ENCODE data around the gene TAF7.
A peak's percentile ranks its signal among the peaks of the same experiment; 100 is the strongest.
"Not testable (repeated sequence)": the region's sequence is repeated elsewhere in the genome, so short reads cannot be mapped to it uniquely, and the experiment has no call there.

Gene TAF7, protein sequence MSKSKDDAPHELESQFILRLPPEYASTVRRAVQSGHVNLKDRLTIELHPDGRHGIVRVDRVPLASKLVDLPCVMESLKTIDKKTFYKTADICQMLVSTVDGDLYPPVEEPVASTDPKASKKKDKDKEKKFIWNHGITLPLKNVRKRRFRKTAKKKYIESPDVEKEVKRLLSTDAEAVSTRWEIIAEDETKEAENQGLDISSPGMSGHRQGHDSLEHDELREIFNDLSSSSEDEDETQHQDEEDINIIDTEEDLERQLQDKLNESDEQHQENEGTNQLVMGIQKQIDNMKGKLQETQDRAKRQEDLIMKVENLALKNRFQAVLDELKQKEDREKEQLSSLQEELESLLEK
- total RNA-seq: 155 to 204 (median 187) reads per million in 4 experiments

DNA sequence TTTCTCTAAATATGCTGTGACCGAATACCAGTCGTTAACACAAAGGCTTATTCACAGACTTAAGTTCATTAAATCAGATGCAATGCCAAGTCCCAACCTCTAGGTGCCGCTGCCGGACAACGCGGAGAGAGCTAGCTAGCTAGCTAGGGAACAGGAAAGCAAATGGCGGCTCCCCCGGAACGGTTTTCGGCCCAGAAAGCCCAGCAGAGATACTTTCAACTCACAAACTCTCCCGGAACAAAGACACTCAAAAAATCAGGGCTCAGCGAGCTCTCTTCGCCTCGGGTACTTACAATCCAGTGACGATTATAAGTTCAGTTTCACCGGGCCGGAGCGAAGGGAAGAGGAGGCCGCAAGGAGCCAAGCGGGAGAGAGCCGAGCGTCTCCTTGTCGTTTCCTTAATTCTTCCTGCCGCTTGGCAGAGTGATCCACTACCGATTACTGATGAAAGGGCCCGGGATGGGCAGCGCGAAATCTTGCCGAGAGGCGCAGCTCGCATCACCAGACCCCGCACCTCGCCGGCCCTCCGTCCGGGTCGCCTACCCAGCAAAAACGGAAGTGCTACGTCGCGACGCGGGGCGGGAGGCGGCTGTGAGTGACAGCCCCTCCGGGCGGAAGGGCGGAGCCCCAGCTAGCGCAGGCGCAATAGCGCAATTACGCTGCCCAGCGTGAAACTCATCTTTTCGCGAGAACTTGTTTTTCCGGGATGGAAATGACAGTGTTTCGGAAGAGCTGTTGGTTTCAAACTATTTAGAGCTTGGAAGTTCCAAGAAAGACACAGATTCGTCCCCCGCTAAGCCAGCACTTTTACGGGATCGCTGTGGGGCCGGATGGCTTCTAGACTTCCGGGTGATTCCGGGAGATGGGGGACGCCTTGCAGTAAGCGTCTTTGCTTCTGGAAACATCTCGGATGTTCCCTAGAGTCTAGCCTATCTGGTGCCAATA lies at the start of gene TAF7:
Gene TAF7 (minus strand): TSS at position 560 of the 945 bp plus-strand sequence. CDS start 740 bp downstream, outside the sequence.
- DNase-seq: peak; percentile 83

DNA sequence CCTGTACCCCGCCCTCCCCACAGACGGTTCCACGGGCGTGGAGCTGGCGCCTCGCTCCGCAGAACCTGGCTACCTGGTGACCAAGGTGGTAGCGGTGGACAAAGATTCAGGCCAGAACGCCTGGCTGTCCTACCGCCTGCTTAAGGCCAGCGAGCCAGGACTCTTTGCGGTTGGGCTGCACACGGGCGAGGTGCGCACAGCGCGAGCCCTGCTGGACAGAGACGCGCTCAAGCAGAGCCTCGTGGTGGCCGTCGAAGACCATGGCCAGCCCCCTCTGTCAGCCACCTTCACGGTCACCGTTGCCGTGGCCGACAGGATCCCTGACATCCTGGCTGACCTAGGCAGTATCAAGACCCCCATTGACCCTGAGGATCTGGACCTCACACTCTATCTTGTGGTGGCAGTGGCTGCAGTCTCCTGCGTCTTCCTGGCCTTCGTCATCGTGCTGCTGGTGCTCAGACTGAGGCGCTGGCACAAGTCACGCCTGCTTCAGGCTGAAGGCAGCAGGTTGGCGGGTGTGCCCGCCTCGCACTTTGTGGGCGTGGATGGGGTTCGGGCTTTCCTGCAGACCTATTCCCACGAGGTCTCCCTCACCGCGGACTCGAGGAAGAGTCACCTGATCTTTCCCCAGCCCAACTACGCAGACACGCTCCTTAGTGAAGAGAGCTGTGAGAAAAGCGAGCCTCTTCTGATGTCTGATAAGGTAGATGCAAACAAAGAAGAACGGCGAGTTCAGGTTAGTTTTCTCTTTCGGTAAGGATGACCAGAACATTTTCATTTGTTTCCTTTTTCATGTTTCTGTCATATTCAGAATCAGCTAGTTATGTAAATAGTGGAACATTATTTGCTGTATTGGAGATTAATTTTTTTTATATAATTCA lies 45.7 kb upstream of the TAF7 start:
- no peak for DNase-seq

DNA sequence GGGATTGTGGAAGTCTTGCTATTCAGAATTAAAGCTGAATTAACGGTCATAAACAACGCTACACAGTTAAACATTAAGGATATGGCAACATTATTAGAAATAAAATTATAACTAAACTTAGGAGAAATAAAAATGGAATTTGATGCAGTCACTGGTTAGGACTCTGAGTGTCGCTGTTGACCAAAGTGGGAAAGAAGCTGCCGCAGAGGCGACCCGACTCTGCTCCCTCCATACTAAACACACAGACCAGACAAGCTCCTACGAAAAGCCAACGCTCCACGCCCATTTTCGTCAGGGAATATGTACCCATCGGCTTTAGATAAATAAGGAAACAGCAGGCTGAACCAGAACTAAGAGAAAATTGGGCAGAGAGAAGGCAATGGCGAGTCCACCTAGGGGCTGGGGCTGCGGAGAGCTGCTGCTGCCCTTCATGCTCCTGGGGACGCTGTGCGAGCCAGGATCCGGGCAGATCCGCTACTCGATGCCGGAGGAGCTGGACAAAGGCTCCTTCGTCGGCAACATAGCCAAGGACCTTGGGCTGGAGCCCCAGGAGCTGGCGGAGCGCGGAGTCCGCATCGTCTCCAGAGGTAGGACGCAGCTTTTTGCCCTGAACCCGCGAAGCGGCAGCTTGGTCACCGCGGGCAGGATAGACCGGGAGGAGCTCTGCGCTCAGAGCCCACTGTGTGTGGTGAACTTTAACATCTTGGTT lies 43.5 kb upstream of the TAF7 start, which contains the start of gene PCDHGA5:
Gene PCDHGA5 (plus strand): TSS at position 211 of the 709 bp plus-strand sequence. CDS start 169 bp downstream, at position 380.
- no peak for DNase-seq

DNA sequence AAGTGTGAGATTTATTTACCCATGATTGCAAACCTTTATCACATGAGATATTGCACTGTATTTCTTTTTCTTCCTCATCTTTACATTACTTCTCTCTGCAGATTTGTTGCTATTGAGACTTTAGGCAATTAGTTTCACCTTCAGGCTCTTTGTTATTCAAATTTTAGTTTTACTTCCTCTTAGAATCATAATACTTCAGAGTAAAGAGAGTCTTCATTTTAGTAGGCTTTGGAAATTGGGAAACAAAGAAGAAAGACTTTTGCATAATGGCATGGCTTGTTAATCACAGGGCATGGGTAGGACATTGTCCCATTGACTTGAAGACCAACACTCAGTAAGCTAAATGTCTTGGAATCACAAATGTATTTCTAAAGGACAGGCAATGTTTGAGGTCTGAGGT lies 42.1 kb upstream of the TAF7 start:
- DNase-seq: no peak

DNA sequence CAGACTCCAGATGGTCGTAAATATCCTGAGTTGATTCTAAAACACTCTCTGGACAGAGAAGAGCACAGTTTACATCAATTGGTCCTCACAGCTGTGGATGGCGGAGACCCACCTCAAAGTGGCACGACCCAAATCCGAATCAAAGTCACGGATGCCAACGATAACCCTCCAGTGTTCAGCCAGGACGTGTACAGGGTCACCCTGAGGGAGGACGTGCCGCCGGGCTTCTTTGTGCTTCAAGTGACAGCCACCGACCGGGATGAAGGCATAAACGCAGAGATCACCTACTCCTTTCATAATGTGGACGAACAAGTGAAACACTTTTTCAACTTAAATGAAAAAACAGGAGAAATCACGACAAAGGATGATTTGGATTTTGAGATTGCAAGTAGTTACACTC lies 40.1 kb upstream of the TAF7 start:
- DNase-seq: no peak

DNA sequence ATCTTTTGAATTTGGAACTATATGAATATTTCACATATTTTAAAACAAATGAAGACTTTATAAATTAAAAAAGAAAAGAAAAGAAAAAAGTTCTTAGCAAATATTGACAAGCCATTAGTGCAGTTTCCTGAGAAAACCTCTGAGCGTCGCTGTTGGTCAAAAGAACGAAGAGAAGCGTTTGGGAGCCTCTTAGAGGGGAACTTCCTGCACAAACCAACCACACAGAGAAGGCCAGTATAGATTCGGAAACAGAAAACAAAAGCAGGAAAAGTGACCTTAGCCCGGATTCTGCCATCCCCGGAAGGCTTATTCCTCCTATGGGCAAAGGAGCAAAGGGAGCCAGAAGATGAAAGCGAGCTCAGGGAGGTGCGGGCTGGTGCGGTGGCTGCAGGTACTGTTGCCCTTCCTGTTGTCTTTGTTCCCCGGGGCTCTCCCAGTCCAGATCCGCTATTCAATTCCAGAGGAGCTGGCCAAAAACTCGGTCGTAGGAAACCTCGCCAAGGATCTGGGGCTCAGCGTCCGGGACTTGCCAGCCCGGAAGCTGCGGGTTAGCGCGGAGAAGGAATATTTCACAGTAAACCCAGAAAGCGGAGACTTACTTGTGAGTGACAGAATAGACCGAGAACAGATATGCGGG lies 39.3 kb upstream of the TAF7 start, which contains the start of gene PCDHGB2:
Gene PCDHGB2 (plus strand): TSS at position 205 of the 637 bp plus-strand sequence. CDS start 142 bp downstream, at position 347.
- no peak for DNase-seq

DNA sequence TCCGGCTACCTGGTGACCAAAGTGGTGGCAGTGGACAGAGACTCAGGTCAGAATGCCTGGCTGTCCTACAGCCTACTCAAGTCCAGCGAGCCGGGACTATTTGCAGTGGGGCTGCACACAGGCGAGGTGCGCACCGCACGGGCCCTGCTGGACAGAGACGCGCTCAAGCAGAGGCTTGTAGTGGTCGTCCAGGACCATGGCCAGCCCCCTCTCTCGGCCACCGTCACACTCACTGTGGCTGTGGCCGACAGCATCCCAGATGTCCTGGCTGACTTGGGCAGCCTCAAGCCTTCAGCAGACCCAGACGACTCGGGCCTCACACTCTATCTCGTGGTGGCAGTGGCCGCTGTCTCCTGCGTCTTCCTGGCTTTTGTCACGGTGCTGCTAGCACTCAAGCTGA lies 36.4 kb upstream of the TAF7 start:
- no peak for DNase-seq

DNA sequence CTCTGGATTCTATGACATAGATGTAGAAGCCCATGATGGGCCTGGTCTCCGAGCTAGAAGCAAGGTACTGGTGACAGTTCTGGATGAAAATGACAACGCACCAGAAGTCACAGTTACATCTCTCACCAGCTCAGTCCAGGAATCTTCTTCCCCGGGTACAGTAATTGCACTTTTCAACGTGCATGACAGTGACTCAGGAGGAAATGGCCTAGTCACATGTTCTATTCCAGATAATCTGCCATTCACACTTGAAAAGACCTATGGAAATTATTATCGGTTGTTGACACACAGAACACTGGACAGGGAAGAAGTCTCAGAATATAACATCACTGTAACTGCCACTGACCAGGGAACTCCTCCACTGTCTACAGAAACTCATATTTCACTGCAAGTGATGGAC lies 35.5 kb upstream of the TAF7 start:
- DNase-seq: no peak

DNA sequence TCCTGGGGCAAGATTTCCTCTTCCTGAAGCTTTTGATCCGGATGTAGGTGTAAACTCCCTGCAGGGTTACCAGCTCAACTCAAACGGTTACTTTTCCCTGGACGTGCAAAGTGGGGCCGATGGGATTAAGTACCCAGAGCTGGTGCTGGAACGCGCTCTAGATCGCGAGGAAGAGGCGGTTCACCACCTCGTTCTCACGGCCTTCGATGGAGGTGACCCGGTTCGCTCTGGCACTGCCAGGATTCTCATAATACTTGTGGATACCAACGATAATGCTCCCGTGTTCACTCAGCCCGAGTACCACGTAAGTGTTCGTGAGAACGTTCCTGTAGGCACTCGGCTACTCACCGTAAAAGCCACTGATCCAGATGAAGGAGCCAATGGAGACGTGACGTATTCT lies 35.1 kb upstream of the TAF7 start:
- no peak for DNase-seq

DNA sequence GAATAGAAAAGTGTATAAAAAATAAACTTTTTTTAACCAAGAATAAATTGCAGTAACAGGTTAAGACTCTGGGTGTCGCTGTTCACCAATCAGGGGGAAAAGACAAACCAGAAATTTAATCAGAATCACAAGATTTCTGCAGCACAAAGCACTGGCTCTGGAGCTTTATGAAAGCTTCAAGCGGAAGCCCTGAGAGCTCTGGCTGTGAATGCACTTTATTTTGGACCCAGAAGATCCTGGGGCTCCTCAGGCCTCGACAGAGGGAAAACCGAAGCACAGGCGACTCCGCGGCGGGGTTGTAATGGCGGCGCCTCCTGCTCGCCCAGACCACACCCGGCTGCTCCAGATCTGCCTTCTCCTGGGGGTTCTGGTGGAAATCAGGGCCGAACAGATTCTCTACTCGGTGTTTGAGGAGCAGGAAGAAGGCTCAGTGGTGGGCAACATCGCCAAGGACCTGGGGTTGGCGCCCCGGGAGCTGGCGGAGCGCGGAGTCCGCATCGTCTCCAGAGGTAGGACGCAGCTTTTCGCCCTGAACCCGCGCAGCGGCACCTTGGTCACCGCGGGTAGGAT lies 34.4 kb upstream of the TAF7 start, which contains the start of gene PCDHGA4:
Gene PCDHGA4 (plus strand): TSS at position 122 of the 570 bp plus-strand sequence. CDS start 87 bp downstream, at position 209.
- DNase-seq: no peak

DNA sequence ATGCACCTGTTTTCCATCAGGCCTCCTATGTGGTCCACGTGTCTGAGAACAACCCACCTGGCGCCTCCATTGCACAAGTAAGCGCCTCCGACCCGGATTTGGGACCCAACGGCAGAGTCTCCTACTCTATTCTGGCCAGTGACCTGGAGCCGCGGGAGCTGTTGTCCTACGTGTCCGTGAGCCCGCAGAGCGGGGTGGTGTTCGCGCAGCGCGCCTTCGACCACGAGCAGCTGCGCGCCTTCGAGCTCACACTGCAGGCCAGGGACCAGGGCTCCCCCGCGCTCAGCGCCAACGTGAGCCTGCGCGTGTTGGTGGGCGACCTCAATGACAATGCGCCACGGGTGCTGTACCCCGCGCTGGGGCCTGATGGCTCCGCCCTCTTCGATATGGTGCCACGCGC lies 31.0 kb upstream of the TAF7 start:
- DNase-seq: no peak

DNA sequence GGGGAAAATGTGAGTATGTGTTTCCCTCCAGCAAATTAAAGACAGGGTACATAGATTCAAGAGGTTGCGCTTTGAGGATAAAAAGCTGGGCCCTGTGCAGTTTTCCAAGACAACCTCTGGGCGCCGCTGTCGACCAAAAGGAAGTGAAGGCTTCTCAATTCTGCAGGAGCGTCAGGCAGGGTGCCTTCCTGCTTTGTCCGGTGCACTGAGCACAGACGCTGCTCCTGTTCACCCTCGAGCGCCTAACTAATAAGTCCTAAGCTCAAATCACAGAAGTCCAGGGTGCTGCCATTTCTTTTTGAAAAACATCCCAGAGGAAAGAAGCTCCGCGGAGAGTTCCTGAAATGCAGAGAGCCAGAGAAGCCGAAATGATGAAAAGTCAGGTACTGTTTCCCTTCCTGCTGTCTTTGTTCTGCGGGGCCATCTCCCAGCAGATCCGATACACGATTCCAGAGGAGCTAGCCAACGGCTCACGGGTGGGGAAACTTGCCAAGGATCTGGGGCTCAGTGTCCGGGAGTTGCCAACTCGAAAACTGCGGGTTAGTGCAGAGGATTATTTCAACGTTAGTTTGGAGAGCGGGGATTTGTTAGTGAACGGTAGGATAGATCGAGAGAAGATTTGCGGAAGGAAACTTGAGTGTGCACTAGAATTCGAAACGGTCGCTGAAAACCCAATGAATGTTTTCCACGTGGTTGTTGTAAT lies 29.5 kb upstream of the TAF7 start, which contains the start of gene PCDHGB1:
Gene PCDHGB1 (plus strand): TSS at position 183 of the 703 bp plus-strand sequence. CDS start 162 bp downstream, at position 345.
- DNase-seq: no peak

DNA sequence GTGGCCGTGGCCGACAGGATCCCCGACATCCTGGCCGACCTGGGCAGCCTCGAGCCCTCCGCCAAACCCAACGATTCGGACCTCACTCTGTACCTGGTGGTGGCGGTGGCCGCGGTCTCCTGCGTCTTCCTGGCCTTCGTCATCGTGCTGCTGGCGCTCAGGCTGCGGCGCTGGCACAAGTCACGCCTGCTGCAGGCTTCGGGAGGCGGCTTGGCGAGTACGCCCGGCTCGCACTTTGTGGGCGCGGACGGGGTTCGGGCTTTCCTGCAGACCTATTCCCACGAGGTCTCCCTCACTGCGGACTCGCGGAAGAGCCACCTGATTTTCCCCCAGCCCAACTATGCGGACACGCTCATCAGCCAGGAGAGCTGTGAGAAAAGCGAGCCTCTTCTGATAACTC lies 25.4 kb upstream of the TAF7 start:
- not testable (repeated sequence) for DNase-seq

DNA sequence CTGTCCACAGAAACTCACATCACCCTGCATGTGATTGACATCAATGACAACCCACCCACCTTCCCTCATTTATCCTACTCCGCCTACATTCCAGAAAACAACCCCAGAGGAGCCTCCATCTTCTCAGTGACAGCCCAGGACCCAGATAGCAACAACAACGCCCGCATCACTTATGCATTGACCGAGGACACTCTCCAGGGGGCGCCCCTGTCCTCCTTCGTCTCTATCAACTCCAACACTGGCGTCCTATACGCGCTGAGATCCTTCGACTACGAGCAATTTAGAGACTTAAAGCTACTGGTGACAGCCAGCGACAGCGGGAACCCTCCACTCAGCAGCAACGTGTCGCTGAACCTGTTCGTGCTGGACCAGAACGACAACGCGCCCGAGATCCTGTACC lies 24.7 kb upstream of the TAF7 start:
- DNase-seq: no peak

DNA sequence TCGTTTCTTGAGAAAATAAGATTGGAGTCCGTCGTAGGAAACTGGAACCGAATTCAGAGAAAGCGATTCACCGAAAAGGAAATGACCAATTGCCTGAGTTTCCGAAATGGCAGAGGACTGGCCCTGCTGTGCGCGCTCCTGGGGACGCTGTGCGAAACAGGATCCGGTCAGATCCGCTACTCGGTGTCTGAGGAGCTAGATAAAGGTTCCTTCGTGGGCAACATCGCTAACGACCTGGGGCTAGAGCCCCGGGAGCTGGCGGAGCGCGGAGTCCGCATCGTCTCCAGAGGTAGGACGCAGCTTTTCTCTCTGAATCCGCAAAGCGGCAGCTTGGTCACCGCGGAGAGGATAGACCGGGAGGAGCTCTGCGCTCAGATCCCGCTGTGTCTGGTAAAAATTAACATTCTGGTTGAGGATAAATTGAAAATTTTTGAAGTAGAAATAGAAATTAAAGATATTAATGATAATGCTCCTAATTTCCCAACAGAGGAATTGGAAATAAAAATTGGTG lies 23.4 kb upstream of the TAF7 start:
- no peak for DNase-seq

DNA sequence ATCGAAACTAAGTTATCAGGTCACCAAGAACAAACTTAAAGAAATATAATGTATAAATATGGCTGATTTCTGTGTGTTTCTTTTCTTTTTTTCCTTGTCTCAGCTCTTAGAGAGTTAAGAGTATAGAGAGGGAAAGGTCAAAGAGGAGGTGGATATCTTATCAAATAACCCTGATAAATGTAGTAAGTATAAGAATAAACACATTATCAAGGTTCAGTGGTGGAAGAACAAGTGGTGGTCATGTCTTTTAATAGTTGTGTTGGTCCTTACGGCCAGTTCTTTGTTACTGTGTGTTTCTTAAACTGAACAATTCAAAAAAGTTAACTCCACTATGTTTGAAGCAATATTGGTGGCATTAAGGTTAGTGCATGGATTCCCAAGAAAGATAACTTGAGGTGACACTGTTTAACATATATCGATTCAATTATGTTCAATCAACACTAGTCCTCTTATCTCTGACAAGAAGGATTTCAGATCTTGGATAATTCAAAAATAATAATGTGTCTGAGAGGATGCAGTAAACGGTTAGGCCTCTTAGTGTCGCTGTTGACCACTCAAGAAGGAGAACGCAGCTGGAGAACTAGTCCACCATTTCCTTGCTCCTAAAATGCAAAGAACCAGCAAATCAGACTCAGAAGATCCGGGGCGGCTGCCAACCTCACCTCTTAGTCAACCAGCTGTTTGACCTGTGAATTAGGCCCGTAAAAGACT lies 22.8 kb upstream of the TAF7 start, which contains the start of gene PCDHGA3:
Gene PCDHGA3 (plus strand): TSS at position 588 of the 711 bp plus-strand sequence. CDS start 205 bp downstream, outside the sequence.
- DNase-seq: no peak

DNA sequence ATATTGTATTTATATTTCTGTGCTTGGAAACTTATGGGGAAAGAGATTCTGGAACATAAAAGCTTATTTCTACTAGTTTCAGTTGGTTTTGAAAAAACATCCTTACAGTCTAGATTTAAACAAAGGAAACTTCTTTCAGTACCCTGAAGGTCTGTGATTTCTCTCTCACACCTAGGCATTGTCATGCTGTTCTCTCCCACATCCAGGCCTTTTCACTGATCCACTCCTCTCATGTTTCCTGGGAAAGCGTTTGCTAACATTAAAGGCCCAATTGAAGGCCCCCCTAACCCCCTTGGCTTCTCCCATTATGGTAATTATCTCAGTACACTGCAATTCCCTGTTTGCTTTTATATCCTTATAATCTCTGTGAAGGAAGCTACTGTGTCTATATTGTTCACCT lies 22.2 kb upstream of the TAF7 start:
- DNase-seq: no peak

DNA sequence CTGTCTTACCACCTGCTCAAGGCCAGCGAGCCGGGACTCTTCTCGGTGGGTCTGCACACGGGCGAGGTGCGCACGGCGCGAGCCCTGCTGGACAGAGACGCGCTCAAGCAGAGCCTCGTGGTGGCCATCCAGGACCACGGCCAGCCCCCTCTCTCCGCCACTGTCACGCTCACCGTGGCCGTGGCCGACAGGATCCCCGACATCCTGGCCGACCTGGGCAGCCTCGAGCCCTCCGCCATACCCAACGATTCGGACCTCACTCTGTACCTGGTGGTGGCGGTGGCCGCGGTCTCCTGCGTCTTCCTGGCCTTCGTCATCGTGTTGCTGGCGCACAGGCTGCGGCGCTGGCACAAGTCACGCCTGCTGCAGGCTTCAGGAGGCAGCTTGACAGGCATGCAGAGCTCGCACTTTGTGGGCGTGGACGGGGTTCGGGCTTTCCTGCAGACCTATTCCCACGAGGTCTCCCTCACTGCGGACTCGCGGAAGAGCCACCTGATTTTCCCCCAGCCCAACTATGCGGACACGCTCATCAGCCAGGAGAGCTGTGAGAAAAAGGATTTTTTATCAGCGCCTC lies 20.3 kb upstream of the TAF7 start:
- not testable (repeated sequence) for DNase-seq
